ENCODE measurements around the gene KLHL29. TPM values are rescaled to one million over a fixed set of nuclear protein-coding genes. Genes with fewer than 3 reads are reported as not detected.

Gene KLHL29
- total and polyA plus RNA-seq, 8 donors: 0.91 to 6.6 (median 2.6) TPM

DNA sequence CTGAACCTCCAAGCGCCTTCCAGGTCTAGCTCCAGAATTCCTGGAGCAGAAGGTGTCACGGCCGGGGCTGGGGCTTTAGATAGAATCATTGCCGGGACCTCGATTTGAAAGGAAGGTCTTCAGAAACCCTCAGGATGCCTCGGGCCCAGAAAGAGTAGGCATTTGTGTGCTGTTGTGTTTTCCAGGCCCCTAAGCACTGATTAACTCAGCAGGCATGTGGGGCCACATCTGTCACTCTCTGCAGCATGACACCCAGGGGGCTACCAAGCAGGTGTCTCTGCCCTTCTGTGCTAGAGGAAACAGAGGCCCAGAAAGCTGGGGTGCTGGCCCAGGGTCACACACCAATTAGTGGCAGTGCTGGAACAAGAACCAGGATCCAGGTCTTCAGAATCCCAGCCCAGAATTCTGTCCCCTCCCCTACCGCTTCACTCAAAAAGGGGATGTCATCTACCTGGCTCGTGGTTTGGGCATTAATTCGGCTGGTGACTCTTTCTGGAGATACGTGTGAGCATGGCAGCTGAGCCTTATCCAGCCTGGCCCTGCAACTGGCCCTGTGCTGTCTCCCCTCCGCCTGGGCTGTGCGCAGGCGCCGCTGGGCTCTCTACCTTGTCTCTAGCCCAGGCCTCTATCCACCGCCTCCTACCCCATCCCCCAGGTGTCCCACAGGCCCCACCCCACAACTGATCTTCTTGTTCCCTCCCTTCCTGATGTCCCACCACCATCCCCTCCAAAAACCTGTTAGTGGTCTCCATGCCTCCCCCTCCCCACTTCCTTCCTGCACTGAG, 296.6 kb downstream of the KLHL29 start:
- H3K4me3 ChIP-seq: no peak overlapping the region
- no peaks in the 10 kb centered on the region for H3K9me3 ChIP-seq
- FAIRE-seq: no peak
- TF ChIP-seq, protein P1, sequence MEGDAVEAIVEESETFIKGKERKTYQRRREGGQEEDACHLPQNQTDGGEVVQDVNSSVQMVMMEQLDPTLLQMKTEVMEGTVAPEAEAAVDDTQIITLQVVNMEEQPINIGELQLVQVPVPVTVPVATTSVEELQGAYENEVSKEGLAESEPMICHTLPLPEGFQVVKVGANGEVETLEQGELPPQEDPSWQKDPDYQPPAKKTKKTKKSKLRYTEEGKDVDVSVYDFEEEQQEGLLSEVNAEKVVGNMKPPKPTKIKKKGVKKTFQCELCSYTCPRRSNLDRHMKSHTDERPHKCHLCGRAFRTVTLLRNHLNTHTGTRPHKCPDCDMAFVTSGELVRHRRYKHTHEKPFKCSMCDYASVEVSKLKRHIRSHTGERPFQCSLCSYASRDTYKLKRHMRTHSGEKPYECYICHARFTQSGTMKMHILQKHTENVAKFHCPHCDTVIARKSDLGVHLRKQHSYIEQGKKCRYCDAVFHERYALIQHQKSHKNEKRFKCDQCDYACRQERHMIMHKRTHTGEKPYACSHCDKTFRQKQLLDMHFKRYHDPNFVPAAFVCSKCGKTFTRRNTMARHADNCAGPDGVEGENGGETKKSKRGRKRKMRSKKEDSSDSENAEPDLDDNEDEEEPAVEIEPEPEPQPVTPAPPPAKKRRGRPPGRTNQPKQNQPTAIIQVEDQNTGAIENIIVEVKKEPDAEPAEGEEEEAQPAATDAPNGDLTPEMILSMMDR (IDR thresholded peaks at IDR 0.05): no peak
- no peaks in the 10 kb centered on the region for H3K36me3 ChIP-seq
- no peaks in the 10 kb centered on the region for H3K4me1 ChIP-seq
- DNase-seq: peak in 2 of 6 donors; percentile 4 to 23
- intact Hi-C loops (cut with DNase I): no loop called here
- 73 to 81% methylated on average over 15 of the region's 15 CpGs for WGBS, 2 donors
- ATAC-seq: no peak
- no peaks in the 10 kb centered on the region for H3K27me3 ChIP-seq
- H3K27ac ChIP-seq: no peak overlapping the region

DNA sequence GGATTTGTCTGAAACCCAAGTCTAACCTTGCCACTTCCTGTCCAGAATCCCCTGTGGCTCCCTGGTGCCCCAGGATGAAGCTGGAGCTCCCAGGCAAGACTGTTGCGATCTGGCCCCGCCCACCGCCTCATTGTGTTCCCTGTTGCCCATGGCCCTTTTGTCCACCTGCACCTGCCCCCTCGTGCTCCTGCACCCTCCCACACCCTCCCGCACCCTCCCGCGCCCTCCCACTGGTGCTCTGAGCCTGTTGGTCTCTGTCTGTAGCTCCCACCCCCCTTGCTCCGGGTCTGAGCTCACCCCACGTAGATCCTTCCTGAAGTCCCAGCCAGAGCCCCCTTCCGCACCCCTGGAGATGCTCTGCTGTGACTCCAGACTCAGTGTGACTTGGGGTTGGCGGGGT, 297.5 kb downstream of the KLHL29 start:
- DNase-seq: peak in 2 of 6 donors; percentile 3 to 70
- no peaks in the 10 kb centered on the region for H3K27me3 ChIP-seq
- intact Hi-C loops (cut with DNase I): no loop called here
- H3K9me3 ChIP-seq: no peaks in the 10 kb centered on the region
- TF ChIP-seq, protein P1 (IDR thresholded peaks at IDR 0.05): no peak
- ATAC-seq: no peak
- whole genome bisulfite sequencing, 2 donors: 84 to 94% methylated on average over 10 to 11 of the region's 11 CpGs
- H3K4me3 ChIP-seq: no peak overlapping the region
- H3K27ac ChIP-seq: no peak overlapping the region
- H3K4me1 ChIP-seq: no peaks in the 10 kb centered on the region
- FAIRE-seq: no peak
- H3K36me3 ChIP-seq: no peaks in the 10 kb centered on the region

DNA sequence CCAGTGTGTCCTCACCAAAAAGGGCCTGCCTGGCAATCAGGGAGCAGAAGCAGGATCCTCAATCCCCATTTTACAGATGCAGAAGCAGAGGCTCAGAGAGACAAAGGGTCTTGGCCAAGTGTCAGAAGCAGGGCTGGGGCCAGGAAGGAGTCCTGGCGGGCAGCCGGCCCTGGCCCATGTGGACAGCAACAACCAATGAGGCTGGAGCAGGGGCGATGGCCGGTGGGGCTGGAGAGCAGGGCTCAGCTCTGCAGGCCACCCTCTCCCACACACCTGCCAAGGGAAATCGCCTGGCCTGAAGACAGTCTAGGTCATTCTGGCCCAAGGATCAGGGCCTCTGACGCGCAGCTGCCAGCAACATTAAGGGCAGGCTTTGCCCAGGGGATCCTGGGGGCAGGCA, 298.0 kb downstream of the KLHL29 start:
- no peak for FAIRE-seq
- no peak for ATAC-seq
- Histone ChIP-seq H3K27ac (no peak overlapping the region), H3K4me3 (no peak overlapping the region), H3K36me3 (no peaks in the 10 kb centered on the region), H3K27me3 (no peaks in the 10 kb centered on the region), H3K9me3 (no peaks in the 10 kb centered on the region), H3K4me1 (no peaks in the 10 kb centered on the region)
- peak in 1 of 6 donors; percentile 54 for DNase-seq
- 75 to 89% methylated on average over 7 of the region's 7 CpGs for WGBS, 2 donors
- intact Hi-C loops (cut with DNase I): no loop called here
- TF ChIP-seq, protein P1 (IDR thresholded peaks at IDR 0.05): no peak

DNA sequence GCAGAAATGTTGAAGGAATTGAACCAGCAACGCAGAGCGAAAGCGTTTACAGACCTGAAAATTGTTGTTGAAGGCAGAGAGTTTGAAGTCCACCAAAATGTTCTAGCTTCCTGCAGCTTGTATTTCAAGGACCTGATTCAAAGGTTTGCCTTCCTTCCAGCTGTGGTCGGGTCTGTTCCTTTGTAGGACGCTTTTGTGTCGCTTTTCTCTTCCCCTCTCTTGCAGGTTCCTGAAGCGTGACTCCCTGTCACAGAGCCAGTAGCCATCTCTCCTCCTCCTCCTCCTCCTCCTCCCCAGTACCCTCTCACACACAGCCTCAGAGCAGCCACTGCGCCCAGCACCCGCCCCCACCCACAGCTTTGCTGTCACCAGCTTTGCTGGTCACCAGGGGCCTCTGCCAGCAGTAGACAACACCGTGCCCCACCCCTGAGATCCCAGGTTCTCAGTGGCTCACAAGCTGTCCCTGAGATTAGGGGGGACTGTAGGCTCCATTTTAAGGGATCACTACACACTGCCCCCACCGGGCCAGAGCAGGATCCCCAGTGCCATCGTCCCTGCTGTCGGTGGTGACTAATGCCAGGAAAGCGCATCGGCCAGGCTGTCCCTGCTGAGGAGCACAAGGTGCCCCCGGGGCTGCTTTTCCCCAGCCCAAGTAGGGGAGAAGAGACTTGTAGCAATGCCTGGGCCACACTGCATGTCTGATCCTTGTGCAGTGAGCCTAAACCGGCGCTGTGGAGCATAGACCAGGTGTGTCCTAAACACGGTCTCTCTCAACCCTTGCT, 299.6 kb downstream of the KLHL29 start:
- no peak overlapping the region for H3K4me3 ChIP-seq
- 44 to 59% methylated on average over 19 of the region's 19 CpGs for WGBS, 2 donors
- DNase-seq (peak in 1 of 6 donors; percentile 49), FAIRE-seq (no peak), ATAC-seq (peak in 1 of 4 donors; percentile 19)
- no peaks in the 10 kb centered on the region for H3K27me3 ChIP-seq
- H3K27ac ChIP-seq: no peak overlapping the region
- H3K9me3 ChIP-seq: no peaks in the 10 kb centered on the region
- no peaks in the 10 kb centered on the region for H3K36me3 ChIP-seq
- TF ChIP-seq, protein P1 (IDR thresholded peaks at IDR 0.05): no peak
- no peaks in the 10 kb centered on the region for H3K4me1 ChIP-seq
- intact Hi-C loops (cut with DNase I): no loop called here

All from pancreas (tissue), 10 donors.